PC-3 (cell line): ENCODE measurements around the gene RXFP1. TPM values are rescaled to one million over a fixed set of nuclear protein-coding genes. Genes with fewer than 3 reads are reported as not detected.
A peak's percentile ranks its signal among the peaks of the same experiment; 100 is the strongest.

Experiments used
- ATAC-seq: fragments of 200-7000 bp; cut with Tn5 transposase; 2 replicates; pipeline ENCODE4 v1.9.1; 2020; ENCODE audit warnings: mild to moderate bottlenecking, moderate library complexity
- BruUV-seq: library from RNA; stranded (reverse); fragments of 400-500 nt; replicated peaks from 2 replicates; lab custom pipeline; 2021; lab: Mats Ljungman, UMichigan
- CTCF ChIA-PET: fragments of 300-600 bp; sonication (Branson Sonifier 250); formaldehyde crosslinking; loops from one replicate; lab custom pipeline; 2022; ENCODE audit warnings: antibody characterized with exemption; lab: Charles Lee
- POLR2A ChIA-PET: fragments of 300-600 bp; sonication (Branson Sonifier 250); formaldehyde crosslinking; loops from one replicate; lab custom pipeline; 2022; ENCODE audit warnings: antibody characterized with exemption; ENCODE audit not compliant: unreplicated experiment; lab: Charles Lee
- DNase-seq: peaks from one replicate; pipeline ENCODE4 v3.0.0-alpha.2; 2015
- H2AFZ ChIP-seq: fragments of 300-600 bp; sonication (generic); 2 replicates; pipeline ENCODE4 v1.6.0; 2016; ENCODE audit warnings: antibody characterized with exemption, low read length
- H3F3A ChIP-seq: fragments of 300-600 bp; sonication (generic); one replicate; pipeline ENCODE4 v1.6.0; 2017; ENCODE audit warnings: antibody characterized with exemption, low read length, control low read depth, mild to moderate bottlenecking; ENCODE audit not compliant: unreplicated experiment
- H3K27ac ChIP-seq: fragments of 300-600 bp; sonication (generic); 2 replicates; pipeline ENCODE4 v1.5.1; 2016; ENCODE audit warnings: mild to moderate bottlenecking, low read length
- H3K27me3 ChIP-seq: fragments of 300-600 bp; sonication (generic); 2 replicates; pipeline ENCODE4 v1.6.1; 2016; ENCODE audit warnings: low read length, mixed read lengths
- H3K36me3 ChIP-seq: fragments of 300-600 bp; sonication (generic); 2 replicates; pipeline ENCODE4 v1.6.1; 2016; ENCODE audit warnings: low read depth, mixed run types, low read length, mixed read lengths
- H3K4me1 ChIP-seq: fragments of 300-600 bp; sonication (generic); 2 replicates; pipeline ENCODE4 v1.5.1; 2016; ENCODE audit warnings: low read length; ENCODE audit not compliant: insufficient read depth
- H3K4me2 ChIP-seq: fragments of 300-600 bp; sonication (generic); 2 replicates; pipeline ENCODE4 v1.6.0; 2016; ENCODE audit warnings: low read length
- H3K4me3 ChIP-seq: fragments of 300-600 bp; sonication (generic); 2 replicates; pipeline ENCODE4 v1.5.1; 2016; ENCODE audit warnings: mild to moderate bottlenecking, low read length, mixed read lengths
- H3K79me2 ChIP-seq: fragments of 300-600 bp; sonication (generic); 2 replicates; pipeline ENCODE4 v1.6.1; 2017; ENCODE audit warnings: low read length, mixed read lengths
- H3K9ac ChIP-seq: fragments of 300-600 bp; sonication (generic); 2 replicates; pipeline ENCODE4 v1.6.0; 2016; ENCODE audit warnings: mild to moderate bottlenecking, low read length
- H3K9me2 ChIP-seq: fragments of 300-600 bp; sonication (generic); replicated peaks from 2 replicates; pipeline ENCODE4 v1.6.1; 2016; ENCODE audit warnings: mixed run types, low read length, mixed read lengths
- H3K9me3 ChIP-seq: fragments of 300-600 bp; sonication (generic); 2 replicates; pipeline ENCODE4 v1.6.1; 2016; ENCODE audit warnings: low read length, mixed read lengths
- H4K20me1 ChIP-seq: fragments of 300-600 bp; sonication (generic); 2 replicates; pipeline ENCODE4 v1.6.1; 2016; ENCODE audit warnings: low read length, mixed read lengths
- CTCF ChIP-seq: fragments of 300-600 bp; sonication (generic); conservative IDR thresholded peaks from 2 replicates; pipeline ENCODE4 v1.5.1; 2017; ENCODE audit warnings: antibody characterized with exemption, low read depth, mild to moderate bottlenecking, low read length
- EZH2 ChIP-seq: fragments of 300-600 bp; sonication (generic); IDR thresholded peaks from one replicate; pipeline ENCODE4 v1.6.1; 2017; ENCODE audit warnings: antibody characterized with exemption, mild to moderate bottlenecking, low read length; ENCODE audit not compliant: unreplicated experiment
- EZH2phosphoT487 ChIP-seq: fragments of 300-600 bp; sonication (generic); IDR thresholded peaks from 2 replicates; pipeline ENCODE4 v1.6.1; 2018; ENCODE audit warnings: mild to moderate bottlenecking, antibody characterized with exemption, low read length, borderline replicate concordance
- intact Hi-C: fragments of 100-400 bp; cut with micrococcal nuclease; formaldehyde crosslinking; loops from 2 replicates; pipeline ENCODE4 v1.9.0; 2023
- total RNA-seq: library from RNA; depleted of rRNA; stranded (reverse); fragments of >200 nt; gene quantifications from 2 replicates; pipeline ENCODE4 v1.2.3, GENCODE V29; 2014

The RXFP1 gene
- total RNA-seq, 1 experiment from 2014 or later = not detected

DNA sequence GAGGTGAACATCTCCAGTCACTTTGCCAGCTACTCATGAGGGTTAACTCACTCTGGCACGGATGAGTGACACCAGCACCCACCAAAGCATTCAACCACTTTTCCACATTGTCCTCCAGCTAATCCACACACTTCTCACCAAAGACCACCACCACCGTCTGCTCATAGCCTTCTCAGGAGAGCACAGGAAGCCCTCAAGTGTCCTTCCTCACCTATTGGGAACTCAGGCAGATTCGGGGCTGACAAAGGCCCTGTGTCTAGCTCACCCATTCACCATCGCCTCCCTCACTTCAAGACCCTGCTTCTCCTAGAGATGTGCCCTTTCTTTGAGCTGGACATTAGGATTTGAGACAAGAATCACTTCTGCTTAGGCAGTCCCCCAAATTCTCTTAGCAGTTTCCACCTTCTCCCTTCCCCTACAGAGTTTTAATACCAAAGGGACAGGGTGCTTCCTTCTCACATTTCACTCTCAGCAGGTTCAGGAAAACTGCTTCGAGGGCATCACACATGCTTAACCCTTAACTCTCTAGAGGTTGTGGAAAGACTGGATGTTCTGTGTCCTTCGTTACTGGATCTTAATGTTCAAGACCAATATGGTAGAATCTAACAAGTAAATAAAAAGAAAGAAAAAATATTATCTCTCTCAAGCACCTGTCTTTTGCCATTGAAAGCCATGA lies 11.0 kb downstream of the RXFP1 start:
- H3K4me3 ChIP-seq = no peak overlapping the region
- POLR2A ChIA-PET = no interaction called here
- CTCF ChIA-PET = no interaction called here
- ATAC-seq (no peak), DNase-seq (no peak)
- no peaks in the 10 kb centered on the region for H3K36me3 ChIP-seq
- intact Hi-C loops = no loop called here
- H3K79me2 ChIP-seq = no peaks in the 10 kb centered on the region
- H3K9me2 ChIP-seq = no peaks in the 10 kb centered on the region
- no peak overlapping the region for H3K9ac ChIP-seq
- no peaks in the 10 kb centered on the region for H3K9me3 ChIP-seq
- BruUV-seq = no TSS peak
- no peak overlapping the region for H2AFZ ChIP-seq
- no peak overlapping the region for H3K27ac ChIP-seq
- H3K4me1 ChIP-seq = peaks cover 13% of the 10 kb centered on the region
- H3K27me3 ChIP-seq = no peaks in the 10 kb centered on the region
- H3F3A ChIP-seq = no peaks in the 10 kb centered on the region
- H4K20me1 ChIP-seq = no peaks in the 10 kb centered on the region
- H3K4me2 ChIP-seq = no peak overlapping the region
- no peak for TF ChIP-seq EZH2

DNA sequence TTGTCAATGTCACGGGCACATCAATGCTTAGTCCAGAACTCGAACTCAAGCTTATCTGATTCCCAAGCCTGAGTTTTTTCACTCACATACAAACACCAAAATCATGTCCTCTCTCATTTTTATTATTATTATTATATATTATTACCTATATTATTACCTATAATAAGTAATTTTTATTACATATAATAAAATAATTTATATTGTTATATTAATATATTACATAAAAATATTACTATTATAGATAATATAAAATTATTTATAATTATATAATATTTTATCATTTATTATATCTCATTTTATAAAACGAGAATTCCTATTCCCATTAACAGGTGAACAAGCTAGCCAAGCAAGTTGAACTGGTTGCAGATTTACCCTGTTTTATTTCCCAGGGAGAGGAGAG lies 13.0 kb downstream of the RXFP1 start:
- Histone ChIP-seq H3K9ac (no peak overlapping the region), H3K27ac (peak overlapping the region; percentile 34; the same call in 1 of the 2 replicates), H4K20me1 (no peaks in the 10 kb centered on the region), H3K4me3 (no peak overlapping the region), H3K9me3 (no peaks in the 10 kb centered on the region), H3K4me2 (peak overlapping the region; percentile 26; the same call in 1 of the 2 replicates), H2AFZ (peak overlapping the region; percentile 73), H3K79me2 (no peaks in the 10 kb centered on the region), H3K4me1 (peaks cover 14% of the 10 kb centered on the region), H3K36me3 (no peaks in the 10 kb centered on the region), H3K9me2 (no peaks in the 10 kb centered on the region), H3K27me3 (no peaks in the 10 kb centered on the region), H3F3A (no peaks in the 10 kb centered on the region)
- POLR2A ChIA-PET = no interaction called here
- no peak for DNase-seq
- no peak for ATAC-seq
- CTCF ChIA-PET = no interaction called here
- TF ChIP-seq CTCF (no peak), EZH2 (no peak), EZH2phosphoT487 (no peak)
- intact Hi-C loops = no loop called here
- no TSS peak for BruUV-seq

GRCh38 chr4:158535130-158535614 lies 13.5 kb downstream of the RXFP1 start:
- no peaks in the 10 kb centered on the region for H3F3A ChIP-seq
- CTCF ChIA-PET = no interaction called here
- TF ChIP-seq EZH2 (no peak), EZH2phosphoT487 (no peak), CTCF (no peak)
- DNase-seq = peak; percentile 57
- peak overlapping the region; percentile 26 for H3K4me2 ChIP-seq
- H3K4me1 ChIP-seq = peaks cover 19% of the 10 kb centered on the region
- intact Hi-C loops = no loop called here
- H3K9ac ChIP-seq = no peak overlapping the region
- H3K4me3 ChIP-seq = no peak overlapping the region
- no TSS peak for BruUV-seq
- no peaks in the 10 kb centered on the region for H3K9me3 ChIP-seq
- no peaks in the 10 kb centered on the region for H3K79me2 ChIP-seq
- peak overlapping the region; percentile 34; the same call in 1 of the 2 replicates for H3K27ac ChIP-seq
- no peak for ATAC-seq
- POLR2A ChIA-PET = no interaction called here
- no peaks in the 10 kb centered on the region for H3K9me2 ChIP-seq
- H2AFZ ChIP-seq = peak overlapping the region; percentile 73
- no peaks in the 10 kb centered on the region for H3K36me3 ChIP-seq
- no peaks in the 10 kb centered on the region for H3K27me3 ChIP-seq
- H4K20me1 ChIP-seq = no peaks in the 10 kb centered on the region
